Liver (tissue), 9 donors: ENCODE measurements around the gene PLAU. TPM values are rescaled to one million over a fixed set of nuclear protein-coding genes. Genes with fewer than 3 reads are reported as not detected.

Experiments
- DNase-seq: peaks from one replicate; pipeline ENCODE4 v3.0.0-alpha.2; 2017; ENCODE audit warnings: low spot score
- H3K27ac ChIP-seq, 2 donors: one replicate each; pipeline ENCODE4 v1.7.0; 2013; ENCODE audit warnings: inconsistent platforms in 2 of 2, low read length in 2 of 2, control low read depth in 1 of 2, low read depth in 1 of 2, mild to moderate bottlenecking in 1 of 2
- H3K27me3 ChIP-seq, 4 donors: one replicate each; pipeline versions ENCODE4 v1.6.1 to v1.7.0; 2013; ENCODE audit warnings: low read length in 3 of 4, inconsistent platforms in 1 of 4, mild to moderate bottlenecking in 1 of 4, moderate library complexity in 1 of 4; ENCODE audit not compliant: control insufficient read depth in 4 of 4, insufficient read depth in 4 of 4
- H3K36me3 ChIP-seq, 4 donors: one replicate each; pipeline versions ENCODE4 v1.6.1 to v1.7.0; 2013; ENCODE audit warnings: low read length in 3 of 4, mild to moderate bottlenecking in 3 of 4, low read depth in 1 of 4, moderate library complexity in 1 of 4; ENCODE audit not compliant: control insufficient read depth in 4 of 4, insufficient read depth in 3 of 4
- H3K4me1 ChIP-seq, 4 donors: one replicate each; pipeline versions ENCODE4 v1.6.1 to v1.7.0; 2013; ENCODE audit warnings: low read length in 3 of 4, mild to moderate bottlenecking in 3 of 4, moderate library complexity in 1 of 4; ENCODE audit not compliant: control insufficient read depth in 4 of 4, insufficient read depth in 4 of 4
- H3K4me3 ChIP-seq, 3 donors: one replicate each; pipeline versions ENCODE4 v1.6.1 to v1.7.0; 2013; ENCODE audit warnings: low read length in 3 of 3, control low read depth in 1 of 3, low read depth in 1 of 3, mild to moderate bottlenecking in 1 of 3
- H3K9ac ChIP-seq, 2 donors: one replicate each; pipeline ENCODE4 v1.7.0; 2013; ENCODE audit warnings: low read length in 2 of 2, mild to moderate bottlenecking in 2 of 2, moderate library complexity in 2 of 2, control low read depth in 1 of 2, low read depth in 1 of 2
- H3K9me3 ChIP-seq, 4 donors: one replicate each; pipeline versions ENCODE4 v1.6.1 to v1.7.0; 2013; ENCODE audit warnings: low read length in 3 of 4; ENCODE audit not compliant: control insufficient read depth in 4 of 4
- CTCF ChIP-seq: fragments of 150-350 bp; IDR thresholded peaks from 2 replicates; pipeline ENCODE4 v1.5.1; 2017; ENCODE audit warnings: improper control_type of control experiment, low read depth, low read length; ENCODE audit not compliant: missing input control
- EGR1 ChIP-seq, 2 donors: IDR thresholded peaks; 2 replicates each; pipeline ENCODE4 v1.6.1; 2016 to 2018; ENCODE audit warnings: antibody characterized with exemption in 2 of 2, low read depth in 2 of 2
- FOXA1 ChIP-seq: IDR thresholded peaks from 2 replicates; pipeline ENCODE4 v1.6.1; 2016; ENCODE audit warnings: antibody characterized with exemption
- FOXA2 ChIP-seq: IDR thresholded peaks from 2 replicates; pipeline ENCODE4 v1.6.1; 2016; ENCODE audit warnings: antibody characterized with exemption
- GABPA ChIP-seq, 2 donors: IDR thresholded peaks in 1 of 2; conservative IDR thresholded peaks in 1 of 2; 2 replicates each; pipeline ENCODE4 v1.6.1; 2016; ENCODE audit warnings: antibody characterized with exemption in 2 of 2, mild to moderate bottlenecking in 1 of 2, moderate library complexity in 1 of 2
- HNF4A ChIP-seq, 2 donors: conservative IDR thresholded peaks; 2 replicates each; pipeline ENCODE4 v1.6.1; 2016; ENCODE audit warnings: antibody characterized with exemption in 2 of 2, mild to moderate bottlenecking in 2 of 2
- HNF4G ChIP-seq: IDR thresholded peaks from 2 replicates; pipeline ENCODE4 v1.6.1; 2016; ENCODE audit warnings: antibody characterized with exemption
- JUND ChIP-seq, 2 donors: IDR thresholded peaks; 2 replicates each; pipeline ENCODE4 v1.6.1; 2016; ENCODE audit warnings: antibody characterized with exemption in 2 of 2
- MAX ChIP-seq: IDR thresholded peaks from 2 replicates; pipeline ENCODE4 v1.6.1; 2016; ENCODE audit warnings: antibody characterized with exemption
- NR2F2 ChIP-seq: IDR thresholded peaks from 2 replicates; pipeline ENCODE4 v1.6.1; 2016; ENCODE audit warnings: antibody characterized with exemption
- RAD21 ChIP-seq, 2 donors: IDR thresholded peaks; 2 replicates each; pipeline ENCODE4 v1.6.1; 2016; ENCODE audit warnings: antibody characterized with exemption in 2 of 2, mild to moderate bottlenecking in 2 of 2
- RXRA ChIP-seq, 2 donors: IDR thresholded peaks; 2 replicates each; pipeline ENCODE4 v1.6.1; 2017 to 2018; ENCODE audit warnings: antibody characterized with exemption in 2 of 2, mild to moderate bottlenecking in 1 of 2
- SP1 ChIP-seq: IDR thresholded peaks from 2 replicates; pipeline ENCODE4 v1.6.1; 2018; ENCODE audit warnings: antibody characterized with exemption, mild to moderate bottlenecking
- YY1 ChIP-seq: IDR thresholded peaks from 2 replicates; pipeline ENCODE4 v1.6.1; 2016; ENCODE audit warnings: antibody characterized with exemption, mild to moderate bottlenecking
- ZBTB33 ChIP-seq: IDR thresholded peaks from 2 replicates; pipeline ENCODE4 v1.6.1; 2016; ENCODE audit warnings: antibody characterized with exemption
- WGBS: extraction: QIAGEN DNeasy Blood & Tissue Kit; methylation state at CpG from one replicate; pipeline ENCODE4 v1.1.7; 2013; 5-methylcytosine and 5-hydroxymethylcytosine counted together
- polyA plus RNA-seq, 2 donors: library from polyadenylated mRNA; stranded (reverse) in 1 of 2; unstranded in 1 of 2; fragments of 200-250 nt in 1 of 2; fragments of >200 nt in 1 of 2; fragmentation: Nextera tagmentation in 1 of 2; extraction: Ambion mirVana in 1 of 2; gene quantifications; one replicate each; pipeline versions ENCODE4 v1.2.1 to v1.2.3, GENCODE V29; 2013 to 2015
- total RNA-seq, 2 donors: library from RNA; depleted of rRNA; stranded (reverse); fragments of >200 nt; gene quantifications; one replicate each; pipeline ENCODE4 v1.2.3, GENCODE V29; 2014
- TF ChIP-seq, protein P1 (sequence below): IDR thresholded peaks from 2 replicates; pipeline ENCODE4 v1.6.1; 2016; ENCODE audit warnings: antibody characterized with exemption, mild to moderate bottlenecking
- donor health status: healthy.
- donor health status: healthy.
- donor health status: healthy.
- donor health status: healthy.
- donor health status: healthy.

PLAU gene
- total and polyA plus RNA-seq, 4 donors = 0.40 to 1.0 (median 0.79) TPM

DNA sequence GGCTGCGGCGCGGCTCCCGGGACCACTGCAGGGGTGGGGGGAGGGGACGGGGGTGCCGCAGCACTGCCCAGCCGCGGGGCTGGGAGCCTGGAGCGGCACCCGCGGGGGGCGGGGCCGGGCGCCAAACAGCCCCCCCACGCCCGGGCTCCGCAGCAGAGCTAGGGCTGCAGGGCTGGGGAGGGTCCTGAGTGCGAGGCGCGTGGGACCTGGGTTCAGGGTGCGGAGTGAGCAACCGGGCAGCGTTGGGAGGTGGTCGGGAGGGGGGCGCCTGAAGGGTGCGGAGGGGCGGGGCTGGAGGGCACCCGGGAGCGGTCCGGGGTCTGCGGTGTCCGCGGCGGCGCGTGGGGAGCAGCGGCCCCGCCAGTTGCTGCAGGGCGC is 37.1 kb upstream of the PLAU start:
- Histone ChIP-seq H3K36me3 (peaks cover 0 to 3% (median 1%) of the 10 kb centered on the region in 4 donors), H3K4me3 (peak overlapping the region in 2 of 3 donors; percentile 38 to 89), H3K27ac (no peak overlapping the region), H3K9ac (no peak overlapping the region), H3K9me3 (no peaks in the 10 kb centered on the region), H3K27me3 (no peaks in the 10 kb centered on the region), H3K4me1 (peaks cover 9 to 29% (median 20%) of the 10 kb centered on the region in 4 donors)
- TF ChIP-seq JUND (IDR thresholded peaks at IDR 0.05) (no peak), EGR1 (IDR thresholded peaks at IDR 0.05; ENCODE audit: low read depth in 2 of 2) (no peak), HNF4A (conservative IDR thresholded peaks at IDR 0.05) (no peak), NR2F2 (no peak), YY1 (no peak), CTCF (no peak), ZBTB33 (no peak)
- under 1% methylated on average over 39 of the region's 39 CpGs for WGBS
- DNase-seq = no peak

DNA sequence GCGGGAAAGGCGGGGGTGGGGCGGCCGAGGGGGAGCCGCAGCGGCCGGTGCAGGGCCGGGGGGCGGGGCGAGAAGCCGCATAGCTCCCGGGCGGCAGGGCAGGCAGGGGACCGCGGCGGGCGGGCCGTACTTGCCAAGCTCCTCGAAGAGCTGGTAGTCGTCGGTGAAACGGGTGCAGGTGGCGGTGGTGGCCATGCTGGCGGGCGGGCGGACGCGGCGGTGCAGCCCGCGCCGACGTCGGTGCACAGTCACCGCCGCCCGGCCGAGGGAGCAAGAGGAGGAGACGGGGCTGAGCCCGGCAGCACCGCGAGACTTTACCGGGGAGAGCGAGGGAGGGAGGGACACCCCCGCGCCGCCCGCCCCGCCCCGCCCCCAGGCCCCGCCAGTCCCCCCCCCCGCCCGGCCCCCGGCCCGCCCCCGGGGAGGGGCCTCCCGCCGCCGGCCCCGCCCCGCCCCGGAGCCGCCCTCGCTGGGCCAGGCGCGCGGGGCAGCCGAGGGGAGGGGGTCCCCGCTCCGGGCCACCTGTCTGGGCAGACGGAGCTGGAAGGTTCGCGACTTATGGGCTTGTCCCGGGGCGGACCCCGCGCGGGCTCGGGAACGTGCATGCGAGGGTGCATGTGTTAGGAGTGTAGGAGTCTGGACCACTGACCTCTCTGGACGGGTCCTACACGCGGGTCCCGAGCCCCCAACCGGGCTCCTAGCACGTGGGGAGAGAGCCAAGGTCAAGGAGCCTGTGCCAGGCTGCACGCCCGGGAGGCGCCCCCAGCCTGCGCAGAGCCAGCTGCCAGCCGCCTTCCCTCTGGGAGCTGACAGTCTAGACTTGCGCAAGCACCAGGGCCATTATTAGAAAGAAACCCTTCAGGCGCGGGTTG is 36.4 kb upstream of the PLAU start, which contains the start of gene CAMK2G:
Gene CAMK2G, minus strand, starts transcription at position 289 of the 872 bp plus-strand sequence. Its CDS starts 94 bp downstream, at position 195.
- peaks cover 9 to 29% (median 20%) of the 10 kb centered on the region in 4 donors for H3K4me1 ChIP-seq
- H3K9ac ChIP-seq = no peak within 1 kb of the TSS
- TF ChIP-seq GABPA (IDR thresholded peaks at IDR 0.05 in 1 of 2, conservative IDR thresholded peaks at IDR 0.05 in 1 of 2) (no peak), SP1 (no peak), RXRA (IDR thresholded peaks at IDR 0.05) (no peak), JUND (IDR thresholded peaks at IDR 0.05) (no peak), HNF4A (conservative IDR thresholded peaks at IDR 0.05) (no peak), ZBTB33 (no peak), MAX (no peak), FOXA2 (no peak), YY1 (no peak), FOXA1 (no peak), CTCF (no peak), HNF4G (no peak), EGR1 (IDR thresholded peaks at IDR 0.05; ENCODE audit: low read depth in 2 of 2) (no peak), RAD21 (IDR thresholded peaks at IDR 0.05) (no peak)
- TF ChIP-seq, protein P1, sequence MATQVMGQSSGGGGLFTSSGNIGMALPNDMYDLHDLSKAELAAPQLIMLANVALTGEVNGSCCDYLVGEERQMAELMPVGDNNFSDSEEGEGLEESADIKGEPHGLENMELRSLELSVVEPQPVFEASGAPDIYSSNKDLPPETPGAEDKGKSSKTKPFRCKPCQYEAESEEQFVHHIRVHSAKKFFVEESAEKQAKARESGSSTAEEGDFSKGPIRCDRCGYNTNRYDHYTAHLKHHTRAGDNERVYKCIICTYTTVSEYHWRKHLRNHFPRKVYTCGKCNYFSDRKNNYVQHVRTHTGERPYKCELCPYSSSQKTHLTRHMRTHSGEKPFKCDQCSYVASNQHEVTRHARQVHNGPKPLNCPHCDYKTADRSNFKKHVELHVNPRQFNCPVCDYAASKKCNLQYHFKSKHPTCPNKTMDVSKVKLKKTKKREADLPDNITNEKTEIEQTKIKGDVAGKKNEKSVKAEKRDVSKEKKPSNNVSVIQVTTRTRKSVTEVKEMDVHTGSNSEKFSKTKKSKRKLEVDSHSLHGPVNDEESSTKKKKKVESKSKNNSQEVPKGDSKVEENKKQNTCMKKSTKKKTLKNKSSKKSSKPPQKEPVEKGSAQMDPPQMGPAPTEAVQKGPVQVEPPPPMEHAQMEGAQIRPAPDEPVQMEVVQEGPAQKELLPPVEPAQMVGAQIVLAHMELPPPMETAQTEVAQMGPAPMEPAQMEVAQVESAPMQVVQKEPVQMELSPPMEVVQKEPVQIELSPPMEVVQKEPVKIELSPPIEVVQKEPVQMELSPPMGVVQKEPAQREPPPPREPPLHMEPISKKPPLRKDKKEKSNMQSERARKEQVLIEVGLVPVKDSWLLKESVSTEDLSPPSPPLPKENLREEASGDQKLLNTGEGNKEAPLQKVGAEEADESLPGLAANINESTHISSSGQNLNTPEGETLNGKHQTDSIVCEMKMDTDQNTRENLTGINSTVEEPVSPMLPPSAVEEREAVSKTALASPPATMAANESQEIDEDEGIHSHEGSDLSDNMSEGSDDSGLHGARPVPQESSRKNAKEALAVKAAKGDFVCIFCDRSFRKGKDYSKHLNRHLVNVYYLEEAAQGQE = no peak
- 2% methylated on average over 95 of the region's 95 CpGs for WGBS
- no peaks in the 10 kb centered on the region for H3K27me3 ChIP-seq
- H3K4me3 ChIP-seq = peak within 1 kb of the TSS; percentile 64 to 89 (median 80)
- peaks cover 0 to 3% (median 0%) of the 10 kb centered on the region in 4 donors for H3K36me3 ChIP-seq
- H3K27ac ChIP-seq = no peak within 1 kb of the TSS
- DNase-seq = peak; percentile 79
- H3K9me3 ChIP-seq = no peaks in the 10 kb centered on the region
